GM11168 (cell line): ENCODE data around the gene MCM10.
"Not testable (repeated sequence)": the region's sequence is repeated elsewhere in the genome, so short reads cannot be mapped to it uniquely, and the experiment has no call there.

ENCODE experiments used
- in situ Hi-C: fragments of 300-500 bp; cut with MboI; formaldehyde crosslinking; loops from one replicate; pipeline ENCODE4 v1.12.0; 2022; ENCODE audit warnings: low sequenced_read_pairs; ENCODE audit not compliant: unreplicated experiment

Gene MCM10

GRCh38 chr10:13160934-13161856, at the start of gene MCM10:
MCM10 (plus strand) TSS chr10:13161558; CDS start chr10:13164203, 2,645 bp downstream.
- in situ Hi-C loops = loop anchor here (10.0 kb wide), 1 partner anchor 144 kb away; the partner anchor contains the start of gene PHYH

DNA sequence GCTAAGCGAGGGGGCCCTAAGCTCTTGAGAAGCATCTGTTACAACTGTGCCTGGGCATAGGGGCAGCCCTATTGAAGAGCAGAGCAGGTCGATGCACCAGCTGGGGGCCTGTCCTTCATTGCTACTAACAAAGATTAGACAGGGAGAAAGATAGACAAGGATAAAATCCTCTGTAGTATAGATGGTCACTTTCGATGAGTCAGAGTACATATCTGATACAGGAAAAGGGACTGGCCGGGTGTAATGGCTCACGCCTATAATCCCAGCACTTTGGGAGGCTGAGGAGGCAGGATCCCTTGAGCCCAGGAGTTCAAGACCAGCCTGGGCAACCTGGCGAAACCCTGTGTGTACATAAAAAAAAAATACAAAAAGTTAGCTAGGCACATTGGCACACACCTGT, 47.8 kb upstream of the MCM10 start:
- in situ Hi-C loops = no loop called here

- in situ Hi-C loops = no loop called here
Measured at GRCh38 chr10:13115832-13116803, 45.2 kb upstream of the MCM10 start.

DNA sequence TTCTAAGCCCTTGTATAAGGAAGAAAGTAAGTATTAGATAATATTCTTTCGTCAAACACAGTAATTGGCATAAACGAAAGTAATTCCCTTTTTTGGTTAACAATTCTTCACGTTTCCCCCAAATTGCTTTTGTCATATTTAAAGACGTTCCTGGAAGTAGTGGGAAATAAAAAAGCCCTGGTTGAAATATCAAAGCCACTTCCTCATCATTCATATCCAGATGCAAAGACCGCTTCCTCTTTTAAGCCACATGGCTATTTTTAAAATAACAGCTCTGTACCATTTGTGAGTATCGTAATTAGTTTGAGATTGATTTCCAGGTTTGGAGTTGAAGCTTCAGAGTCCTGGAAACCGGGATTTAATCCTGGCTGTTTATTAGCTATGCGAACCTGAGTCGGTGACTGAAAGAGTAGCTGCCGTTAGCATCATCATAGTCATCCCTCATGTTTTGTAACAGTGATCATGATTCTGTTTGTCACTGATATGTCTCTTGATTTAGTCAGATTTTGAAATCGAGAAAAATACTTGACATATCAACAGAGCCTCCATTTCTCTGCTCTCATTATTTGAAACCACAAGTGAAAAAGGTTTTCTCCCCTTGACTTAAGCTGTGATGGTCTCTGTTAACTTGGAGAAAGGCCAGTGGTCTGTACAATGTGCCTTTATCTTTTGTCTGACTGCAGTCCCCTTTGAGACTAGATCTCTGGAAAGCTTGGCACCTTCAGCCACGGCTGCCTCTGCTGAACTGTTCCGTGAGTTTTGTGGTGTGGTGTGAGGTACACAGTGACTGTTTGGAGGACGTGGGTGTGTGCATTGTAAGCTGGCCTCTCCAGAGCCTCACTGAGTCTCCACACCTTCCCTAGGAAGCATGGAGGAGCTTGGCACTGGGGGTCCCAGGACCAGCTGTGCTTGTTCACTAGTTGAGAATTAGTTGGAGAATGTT, 43.2 kb upstream of the MCM10 start:
- in situ Hi-C loops = no loop called here

DNA sequence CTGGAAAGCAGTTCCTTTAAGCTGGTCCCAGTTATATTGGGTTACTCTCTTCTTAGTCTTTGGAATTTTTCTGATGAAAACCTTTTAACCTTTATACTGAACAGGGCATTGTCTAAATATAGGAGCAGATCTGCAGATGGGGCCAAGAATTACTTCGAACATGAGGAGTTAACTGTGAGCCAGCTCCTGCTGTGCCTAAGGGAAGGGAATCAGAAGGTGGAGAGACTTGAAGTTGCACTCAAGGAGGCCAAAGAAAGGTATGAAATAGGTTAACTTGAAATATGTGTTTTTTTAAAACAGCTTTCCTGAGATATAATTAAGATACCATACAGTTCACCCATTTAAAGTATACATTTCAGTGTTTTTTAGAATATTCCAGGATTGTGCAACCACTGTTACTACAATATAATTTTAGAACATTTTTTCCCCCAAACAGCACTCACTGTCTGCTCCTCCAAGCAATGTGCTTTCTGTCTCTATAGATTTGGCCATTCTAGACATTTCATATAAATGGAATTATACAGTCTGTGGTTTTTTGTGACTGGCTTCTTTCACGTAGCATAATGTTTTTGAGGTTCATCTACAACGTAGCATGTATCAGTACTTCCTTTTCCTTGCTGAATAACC, 42.5 kb upstream of the MCM10 start:
- in situ Hi-C loops = no loop called here

GRCh38 chr10:13120786-13121499, 40.4 kb upstream of the MCM10 start:
- in situ Hi-C loops = no loop called here

DNA sequence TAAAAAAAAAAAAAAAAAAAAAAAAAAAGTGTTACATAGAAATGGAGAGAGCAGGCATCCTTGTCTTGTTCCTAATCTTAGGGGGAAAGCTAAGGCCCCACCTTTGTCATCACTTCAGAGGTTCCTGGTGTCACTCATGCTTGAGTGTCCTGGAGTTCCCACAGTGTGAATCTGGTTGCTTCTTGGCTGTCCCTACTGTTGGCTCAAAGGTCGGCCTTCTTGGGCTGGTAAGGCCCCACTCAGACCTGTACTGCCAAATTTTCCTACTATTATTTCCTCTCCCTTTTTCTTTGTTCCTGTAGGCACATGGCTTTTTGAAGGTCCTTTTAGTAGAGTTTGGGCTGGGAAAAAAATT, 39.9 kb upstream of the MCM10 start:
- in situ Hi-C loops = no loop called here

GRCh38 chr10:13136651-13137050, 24.7 kb upstream of the MCM10 start:
- in situ Hi-C loops = no loop called here

DNA sequence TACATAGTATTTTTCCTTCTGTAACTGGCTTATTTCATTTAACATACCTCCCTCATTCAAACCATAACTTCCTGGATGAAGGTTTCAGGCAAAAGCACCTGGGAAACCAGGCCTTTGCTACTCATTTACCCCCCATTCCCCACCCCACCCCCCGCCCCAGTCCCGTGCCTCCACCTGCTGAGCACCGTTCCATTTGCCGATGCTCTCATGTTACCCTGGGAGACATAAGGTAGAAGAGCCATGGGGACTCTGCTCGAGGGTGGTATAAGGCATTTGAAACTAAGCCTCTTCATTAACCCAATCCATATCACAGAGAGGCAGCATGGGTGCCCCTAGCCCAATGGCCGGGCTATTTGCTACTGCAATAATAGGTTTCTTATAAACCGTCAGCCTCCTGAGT, 22.2 kb upstream of the MCM10 start:
- in situ Hi-C loops = no loop called here

DNA sequence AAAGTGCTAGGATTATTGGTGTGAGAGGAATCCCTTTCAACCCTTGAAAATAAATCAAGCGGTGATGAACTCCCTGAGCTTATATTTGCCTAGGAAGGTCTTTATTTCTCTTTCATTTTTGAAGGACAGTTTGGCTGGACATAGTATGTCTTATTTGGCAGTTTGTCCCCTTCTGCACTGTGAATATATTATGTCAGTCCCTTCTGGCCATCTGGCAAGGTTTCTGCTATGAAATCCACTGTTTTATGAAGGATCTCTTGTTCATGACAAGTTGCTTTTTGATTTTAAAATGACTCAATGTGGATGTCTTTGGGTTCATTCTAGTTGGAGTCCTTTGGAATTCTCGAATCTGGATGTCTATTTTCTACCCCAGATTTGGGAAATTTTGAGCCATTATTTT, 21.7 kb upstream of the MCM10 start:
- in situ Hi-C loops = no loop called here

DNA sequence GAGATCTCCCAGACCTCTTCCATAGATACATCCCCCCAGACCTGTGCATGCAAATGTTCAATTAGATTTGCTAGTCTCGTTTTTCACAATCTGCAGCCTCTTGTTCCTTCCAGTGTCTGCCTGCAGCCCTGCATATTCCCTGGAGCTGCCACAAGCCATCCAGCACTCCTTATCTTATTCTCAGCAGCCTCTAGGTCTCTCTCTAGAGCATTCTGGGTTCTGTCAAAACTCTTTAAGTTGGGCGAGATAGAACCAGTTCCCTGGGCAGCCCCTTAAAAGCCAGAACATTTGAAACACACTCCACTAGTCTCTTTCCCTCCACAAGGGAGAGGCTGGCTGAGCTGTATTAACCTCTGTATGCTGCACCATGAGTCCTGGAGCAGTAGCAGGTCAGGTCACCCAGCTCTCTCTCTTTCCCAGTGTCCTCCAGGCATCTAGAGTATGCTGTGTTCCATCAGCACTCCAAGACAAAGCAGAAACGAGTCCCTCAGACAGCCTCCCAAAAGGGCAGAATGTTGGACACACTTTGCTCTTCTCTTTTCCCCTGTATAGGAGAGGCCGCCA, 20.6 kb upstream of the MCM10 start:
- in situ Hi-C loops = no loop called here

GRCh38 chr10:13143766-13144165, 17.6 kb upstream of the MCM10 start:
- in situ Hi-C loops = no loop called here

DNA sequence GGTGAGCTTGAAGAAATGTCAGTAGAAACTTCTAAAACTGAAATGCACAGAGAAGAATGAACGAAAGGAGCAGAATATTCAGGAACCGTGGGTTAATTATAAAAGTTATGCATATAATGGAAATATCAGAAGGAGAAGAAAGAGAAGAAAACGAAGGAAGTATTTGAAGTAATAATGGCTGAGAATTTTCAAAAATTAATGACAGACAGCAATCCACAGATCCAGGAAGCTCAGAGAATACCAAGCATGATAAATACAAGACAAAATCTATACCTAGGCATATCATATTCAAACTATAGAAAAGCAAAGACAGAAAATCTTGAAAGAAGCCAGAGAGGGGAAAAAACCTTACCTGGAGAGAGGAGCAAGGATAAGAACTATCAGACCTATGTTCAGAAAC, 16.5 kb upstream of the MCM10 start:
- in situ Hi-C loops = no loop called here

GRCh38 chr10:13146379-13146778, 15.0 kb upstream of the MCM10 start:
- in situ Hi-C loops = no loop called here

DNA sequence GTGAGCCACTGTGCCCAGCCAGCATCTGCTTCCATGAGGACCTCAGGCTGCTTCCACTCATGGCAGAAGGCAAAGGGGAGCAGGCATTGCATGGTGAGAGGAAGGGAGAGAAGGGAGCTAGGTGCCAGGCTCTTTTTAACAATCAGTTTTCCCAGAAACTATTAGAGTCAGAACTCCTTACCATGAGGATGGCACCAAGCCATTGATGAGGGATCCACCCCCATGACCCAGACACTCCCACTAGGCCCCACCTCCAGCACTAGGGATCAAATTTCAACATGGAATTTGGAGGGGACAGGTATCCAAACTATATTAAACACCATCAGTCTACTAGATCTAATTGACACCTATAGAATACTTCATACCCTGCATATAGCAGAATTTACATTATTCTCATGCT, 14.2 kb upstream of the MCM10 start:
- in situ Hi-C loops = no loop called here

DNA sequence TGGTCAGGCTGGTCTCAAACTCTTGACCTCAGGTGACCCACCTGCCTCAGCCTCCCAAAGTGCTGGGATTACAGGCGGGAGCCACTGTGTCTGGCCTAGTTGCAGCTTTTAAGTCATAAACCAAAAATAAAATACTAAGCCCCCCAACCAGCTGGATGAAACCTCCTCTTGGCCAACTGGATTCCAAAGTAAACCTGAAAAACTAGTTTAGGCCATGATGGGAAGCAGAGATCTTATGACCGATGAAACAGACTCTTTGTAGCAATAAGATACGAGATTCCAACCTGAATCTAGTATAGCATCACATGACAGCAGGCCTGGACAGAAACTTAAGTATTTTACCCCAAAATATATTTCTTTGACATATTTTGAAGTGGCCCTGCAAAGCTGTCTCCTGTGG, 9.1 kb upstream of the MCM10 start:
- in situ Hi-C loops = no loop called here

DNA sequence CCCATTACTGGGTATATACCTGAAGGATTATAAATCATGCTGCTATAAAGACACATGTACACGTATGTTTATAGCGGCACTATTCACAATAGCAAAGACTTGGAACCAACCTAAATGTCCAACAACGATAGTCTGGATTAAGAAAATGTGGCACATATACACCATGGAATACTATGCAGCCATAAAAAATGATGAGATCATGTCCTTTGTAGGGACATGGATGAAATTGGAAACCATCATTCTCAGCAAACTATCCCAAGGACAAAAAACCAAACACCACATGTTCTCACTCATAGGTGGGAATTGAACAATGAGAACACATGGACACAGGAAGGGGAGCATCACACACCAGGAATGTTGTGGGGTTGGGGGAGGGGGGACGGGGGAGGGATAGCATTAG, 5.5 kb upstream of the MCM10 start:
- in situ Hi-C loops = not testable (repeated sequence)

- in situ Hi-C loops = no loop called here
Measured at GRCh38 chr10:13158401-13158800, 3.0 kb upstream of the MCM10 start.
